HG03565 (cell line): ENCODE data around the gene RFTN1.

ENCODE experiments used
- ATAC-seq: cut with Tn5 transposase; IDR thresholded peaks from one replicate; pipeline ENCODE4 v1.9.1; 2021; ENCODE audit warnings: mild to moderate bottlenecking, moderate library complexity; ENCODE audit not compliant: unreplicated experiment

The RFTN1 gene

GRCh38 chr3:16335772-16336645 is 177.5 kb downstream of the RFTN1 start:
- ATAC-seq, result no peak

DNA sequence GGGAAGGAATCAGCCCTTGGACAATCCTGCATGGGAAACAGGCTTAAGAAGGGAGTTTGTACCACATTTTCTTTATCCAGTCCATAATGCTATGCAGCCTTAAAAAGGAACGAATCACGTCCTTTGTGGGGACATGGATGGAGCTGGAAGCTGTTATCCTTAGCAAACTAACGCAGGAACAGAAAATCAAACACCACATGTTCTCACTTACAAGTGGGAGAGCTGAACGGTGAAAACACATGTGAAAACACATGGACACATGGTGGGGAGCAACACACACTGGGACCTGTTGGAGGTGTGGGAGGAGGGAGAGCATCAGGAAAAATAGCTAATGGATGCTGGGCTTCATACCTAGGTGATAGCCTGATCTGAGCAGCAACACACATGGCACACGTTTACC is 178.2 kb downstream of the RFTN1 start:
- no peak for ATAC-seq

DNA sequence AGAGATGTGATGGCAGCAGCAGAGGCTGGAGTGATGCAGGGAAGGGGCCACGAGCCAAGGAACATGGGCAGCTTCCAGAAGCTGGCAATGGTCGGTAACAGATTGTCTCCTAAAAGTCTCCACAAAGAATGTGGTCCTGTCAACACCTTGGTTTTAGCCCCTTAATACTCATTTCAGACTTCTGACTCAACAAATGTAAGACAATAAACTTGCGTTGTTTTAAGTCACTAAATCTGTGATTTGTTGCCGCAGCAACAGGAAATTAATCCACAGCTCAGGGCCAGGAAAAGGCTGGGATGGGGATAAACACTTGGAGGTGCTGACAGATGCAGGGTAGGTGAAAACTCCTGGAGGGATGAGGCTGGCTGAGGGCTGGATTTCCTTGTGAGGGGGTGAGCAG is 178.6 kb downstream of the RFTN1 start:
- ATAC-seq, result no peak

DNA sequence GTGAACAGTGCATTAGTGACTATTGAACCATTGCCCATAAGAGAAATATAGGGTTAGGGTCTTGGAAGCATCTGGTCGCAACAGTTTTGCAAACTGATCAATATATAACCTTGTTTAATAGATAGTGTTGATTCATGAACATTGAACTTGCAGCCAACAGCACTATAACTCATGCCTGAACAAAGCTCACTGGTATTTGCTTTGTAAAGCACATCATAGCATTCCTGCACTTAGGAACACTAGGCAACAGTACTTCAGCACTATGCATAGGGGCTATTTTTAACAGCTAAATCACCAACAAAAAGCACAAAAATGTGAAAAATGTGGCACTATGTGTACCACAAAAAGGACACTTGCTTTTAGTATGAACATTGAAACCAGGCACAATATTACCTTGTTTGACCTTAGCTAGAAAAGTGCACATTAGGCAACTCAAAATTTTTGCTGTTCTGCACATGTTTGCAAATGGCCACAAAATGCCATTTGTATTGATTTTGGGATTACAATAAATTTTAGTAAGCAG is 180.5 kb downstream of the RFTN1 start:
- no peak for ATAC-seq

- no peak for ATAC-seq
Measured at GRCh38 chr3:16331319-16331883, 182.1 kb downstream of the RFTN1 start.

- ATAC-seq, result no peak
Measured at GRCh38 chr3:16330351-16330750, 183.1 kb downstream of the RFTN1 start.

DNA sequence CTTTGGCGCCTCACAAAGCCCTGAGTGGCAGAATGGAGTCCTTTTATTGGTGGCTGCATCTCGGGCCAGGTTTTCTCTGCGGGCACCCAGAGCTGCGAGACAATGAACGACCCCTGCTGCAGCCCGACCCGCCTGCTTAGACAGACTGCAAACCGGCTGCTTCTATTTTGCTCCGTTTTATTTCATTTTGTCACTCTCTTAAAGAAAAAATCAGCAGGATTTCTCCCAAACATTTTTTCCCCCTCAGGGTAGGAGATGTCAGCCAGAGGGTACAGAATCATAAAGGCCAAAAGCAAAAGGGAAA is 183.7 kb downstream of the RFTN1 start:
- ATAC-seq, result no peak

DNA sequence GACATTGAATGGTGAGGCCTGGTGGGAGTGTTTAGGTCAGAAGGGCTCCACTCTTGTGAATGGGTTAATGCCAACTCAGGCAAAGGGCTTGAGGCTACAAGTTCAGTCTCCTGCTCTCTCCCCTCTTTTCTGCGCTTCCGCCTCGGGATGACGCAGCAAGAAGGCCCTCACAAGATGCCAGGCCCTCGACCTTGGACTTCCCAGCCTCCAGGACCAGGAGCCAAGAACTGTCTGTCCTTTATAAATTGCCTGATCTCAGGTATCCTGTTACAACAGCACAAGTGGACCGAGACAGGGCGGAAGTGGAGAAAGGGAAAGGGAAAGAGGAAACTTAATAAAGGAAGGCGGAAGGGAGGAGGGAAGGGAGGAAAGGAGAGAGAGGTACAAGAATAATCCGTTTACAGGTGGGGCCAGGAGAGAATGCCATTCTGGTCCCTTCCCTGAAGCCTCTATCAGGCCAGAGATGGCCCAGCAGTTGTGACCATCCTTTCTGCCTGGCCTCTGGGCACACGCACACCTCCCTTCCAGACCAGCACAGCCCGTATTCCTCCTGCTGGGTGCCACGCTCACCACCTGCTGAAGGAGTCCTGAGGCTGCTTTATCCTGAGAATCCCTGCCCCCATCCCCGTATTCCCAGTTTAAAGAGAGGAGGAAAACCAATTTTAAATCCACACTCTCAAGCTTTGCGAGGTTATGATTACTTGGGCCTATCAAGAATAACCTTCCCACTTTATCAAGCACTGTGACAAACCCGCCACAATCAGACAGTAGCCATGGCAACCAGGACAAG is 184.3 kb downstream of the RFTN1 start:
- ATAC-seq, result no peak

GRCh38 chr3:16328124-16328523 is 185.4 kb downstream of the RFTN1 start:
- ATAC-seq, result no peak

DNA sequence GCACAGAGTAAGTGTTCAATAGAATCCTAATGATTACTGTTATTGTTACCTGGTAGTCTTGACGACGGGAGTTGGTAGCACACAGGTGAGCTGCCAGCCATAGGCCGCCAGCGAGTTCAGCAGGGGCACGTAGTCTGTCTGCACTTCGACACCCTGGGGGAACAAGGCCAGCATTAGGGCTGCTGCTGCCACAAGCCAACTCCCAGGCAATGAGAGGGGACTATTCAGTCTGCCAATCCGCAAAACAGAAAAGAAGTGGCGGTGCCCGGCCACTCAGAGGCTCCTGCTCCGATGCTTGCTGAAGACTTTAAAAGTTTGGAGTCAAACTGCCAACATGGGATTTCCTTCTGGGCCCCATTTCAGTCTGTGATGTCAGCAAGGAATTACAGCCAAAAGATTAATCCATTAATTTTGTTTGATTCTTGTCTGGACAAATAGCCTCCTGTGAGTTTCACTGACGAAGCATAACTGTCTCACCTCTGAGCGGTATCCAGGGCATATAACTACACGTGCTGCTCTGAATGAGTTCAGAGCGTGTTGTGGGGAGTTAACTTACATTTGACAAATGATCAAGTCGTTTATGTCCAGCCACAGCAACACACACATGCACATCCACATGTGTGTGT is 186.7 kb downstream of the RFTN1 start:
- ATAC-seq, result no peak

GRCh38 chr3:16325850-16326249 is 187.6 kb downstream of the RFTN1 start:
- ATAC-seq, result no peak

- no peak for ATAC-seq
Measured at GRCh38 chr3:16323737-16324136, 189.8 kb downstream of the RFTN1 start.

- ATAC-seq, result no peak
Measured at GRCh38 chr3:16322189-16322588, 191.3 kb downstream of the RFTN1 start.

DNA sequence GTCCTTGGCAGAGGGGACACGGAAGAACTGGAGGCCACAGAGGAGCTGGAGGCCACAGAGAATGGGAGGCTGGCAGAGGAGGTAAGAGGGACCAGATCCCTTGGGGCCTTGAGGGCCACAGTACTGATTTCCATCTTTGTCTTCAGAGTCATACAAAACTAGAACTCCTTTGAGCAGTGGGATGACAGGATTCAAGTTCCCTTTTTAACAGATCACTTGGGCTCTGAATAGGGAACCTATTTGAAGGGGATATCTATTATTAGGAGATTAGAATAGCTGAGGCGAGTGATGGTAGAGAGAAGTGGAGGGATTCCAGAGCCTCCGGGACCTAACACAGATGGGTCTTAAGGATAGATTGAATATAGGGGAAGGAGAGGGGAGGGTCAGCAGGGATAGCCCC is 192.8 kb downstream of the RFTN1 start:
- ATAC-seq, result no peak

DNA sequence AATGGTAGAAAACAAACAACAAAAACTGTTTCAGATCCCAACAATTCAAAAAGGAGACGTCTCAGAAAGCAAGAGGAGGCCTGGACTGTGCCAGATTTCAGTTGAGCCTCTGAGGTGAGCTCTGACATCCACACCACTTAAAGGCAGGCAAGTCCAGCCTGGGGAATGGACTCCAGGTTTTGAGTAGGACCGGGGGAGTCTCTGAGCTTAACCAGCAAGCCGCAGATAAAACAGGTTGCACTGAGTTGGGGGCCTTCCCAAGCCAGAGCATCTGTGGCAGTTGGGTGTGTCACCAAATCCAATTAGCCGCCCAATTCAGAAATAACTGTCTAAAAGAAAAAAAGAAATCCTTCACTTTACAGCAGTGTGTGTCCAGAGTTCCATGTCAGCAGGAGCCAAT is 193.8 kb downstream of the RFTN1 start:
- no peak for ATAC-seq

DNA sequence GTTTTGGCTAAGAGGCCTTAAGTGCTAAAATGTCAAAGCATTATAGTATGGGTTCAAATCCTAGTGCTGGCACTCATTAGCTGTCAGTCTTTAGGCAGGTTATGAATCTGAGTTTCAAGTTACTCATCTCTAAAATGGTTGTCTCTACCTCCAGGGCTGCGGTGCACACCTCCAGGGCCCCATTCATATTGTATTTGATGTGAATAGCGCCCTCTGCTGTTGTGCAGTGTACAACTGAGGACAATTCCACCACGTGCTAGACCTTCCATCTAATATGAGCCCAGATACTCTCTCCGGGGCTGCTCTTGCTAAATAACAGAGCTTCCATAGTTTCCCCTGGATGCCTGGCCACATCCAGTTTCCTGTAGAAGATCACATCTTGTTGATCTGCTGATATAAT is 194.2 kb downstream of the RFTN1 start:
- ATAC-seq, result no peak

DNA sequence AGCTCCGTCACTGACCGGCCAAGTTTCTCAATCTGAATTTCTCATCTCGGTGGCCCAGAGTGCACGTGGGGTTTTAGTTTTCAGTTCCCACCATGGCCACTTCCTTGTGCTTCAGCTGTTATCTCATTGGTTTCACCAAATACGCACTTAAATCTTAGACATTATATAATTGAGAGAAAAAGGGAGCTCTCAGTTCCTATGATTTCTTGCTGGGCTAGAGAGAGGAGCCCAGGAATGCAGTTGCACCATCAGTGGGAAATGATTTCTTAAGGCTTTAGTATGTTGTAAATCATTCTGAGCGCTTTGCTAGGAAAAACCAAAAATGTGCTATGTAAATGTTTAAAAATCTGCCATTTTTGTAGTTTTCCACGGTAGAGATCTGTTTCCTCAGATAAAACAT is 195.3 kb downstream of the RFTN1 start:
- ATAC-seq, result no peak

GRCh38 chr3:16317561-16317945 is 195.9 kb downstream of the RFTN1 start:
- ATAC-seq, result no peak

- no peak for ATAC-seq
Measured at GRCh38 chr3:16316847-16317560, 196.5 kb downstream of the RFTN1 start.

DNA sequence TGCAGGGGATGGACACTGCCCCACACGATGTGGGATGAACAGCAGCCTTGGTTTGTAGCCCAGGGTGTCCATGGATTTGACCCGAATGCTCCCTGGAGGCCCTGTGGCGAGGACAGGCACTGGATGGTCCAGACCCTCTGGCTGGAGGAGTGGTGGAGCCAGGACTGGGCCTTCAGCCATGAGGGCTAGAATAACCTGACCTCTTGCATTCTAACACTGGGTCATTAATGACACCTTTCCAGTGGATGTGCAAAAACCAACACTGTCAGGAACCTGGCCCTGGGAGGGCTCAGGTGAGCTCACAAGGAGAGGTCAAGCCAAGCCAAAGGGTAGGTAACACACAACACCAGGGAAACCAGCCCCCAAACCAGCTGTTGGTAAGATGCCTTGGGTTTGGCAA is 197.1 kb downstream of the RFTN1 start:
- ATAC-seq, result no peak

- ATAC-seq, result no peak
Measured at GRCh38 chr3:16315623-16316022, 197.9 kb downstream of the RFTN1 start.
